Measurements from ENCODE around the gene ELK4. TPM values are rescaled to one million over a fixed set of nuclear protein-coding genes. Genes with fewer than 3 reads are reported as not detected.

ELK4 gene
- total RNA-seq, 1 experiment from 2014 or later, result 31.2 TPM

DNA sequence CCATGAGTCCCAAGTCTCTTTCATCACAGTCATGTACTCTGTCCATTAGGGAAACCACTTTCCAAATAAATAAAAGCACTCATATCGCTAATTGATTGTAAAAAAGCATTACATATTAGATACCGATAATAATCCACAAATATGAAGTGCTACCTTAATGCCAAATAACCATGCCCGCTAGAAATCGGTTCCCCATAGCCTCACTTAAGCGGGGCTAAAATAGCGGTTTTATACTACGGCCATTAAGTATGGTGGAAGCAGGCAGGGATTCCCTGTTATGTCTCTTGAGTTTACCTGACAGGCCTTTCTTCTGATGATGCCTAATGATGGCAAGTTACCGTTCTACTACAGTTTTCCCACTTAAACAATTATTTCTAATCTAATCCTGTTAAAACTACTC lies 3.9 kb downstream of the ELK4 start:
- Histone ChIP-seq H4K91ac (ENCODE audit: insufficient read length, low read depth, low read length) (no peak overlapping the region), H3K27me3 (ENCODE audit: insufficient read depth, low read length) (no peaks in the 10 kb centered on the region)

More for the DNA sequence above, 3.9 kb downstream of the ELK4 start:
- no peak overlapping the region for H3K4me2 ChIP-seq (ENCODE audit: insufficient read depth, insufficient read length, low read length)
- H3K27me3 Mint-ChIP-seq (ENCODE audit: low read depth), result peaks cover 3% of the 10 kb centered on the region; the same call in 1 of the 2 replicates
- peaks cover 8% of the 10 kb centered on the region for H3K23me2 ChIP-seq (ENCODE audit: insufficient read length, low read depth, low read length, poor library complexity, severe bottlenecking)
- no peak overlapping the region for H2BK20ac ChIP-seq (ENCODE audit: low read depth, low read length, poor library complexity, severe bottlenecking)
- peaks cover 22% of the 10 kb centered on the region; the same call in 1 of the 2 replicates for H3K79me2 ChIP-seq (ENCODE audit: insufficient read depth, low read length)
- H2BK12ac ChIP-seq (ENCODE audit: insufficient read length, low read depth, low read length), result no peak overlapping the region
- H4K5ac ChIP-seq (ENCODE audit: insufficient read length, low read depth, low read length), result no peak overlapping the region
- no peak overlapping the region for H3K9ac ChIP-seq (ENCODE audit: extremely low read depth, insufficient read length, low read length)
- H3K14ac ChIP-seq (ENCODE audit: insufficient read depth, low read length), result no peak overlapping the region
- H4K8ac ChIP-seq (replicated peaks; ENCODE audit: insufficient read length, low read depth, low read length), result no peak overlapping the region
- H3K56ac ChIP-seq (ENCODE audit: insufficient read length, low read depth, low read length), result no peak overlapping the region
- no CpG with 5 or more reads among the region's 8 CpGs for WGBS (ENCODE audit: extremely low coverage, insufficient read length, low lambda C conversion rate)
- H3K4ac ChIP-seq (ENCODE audit: low read depth, low read length), result no peak overlapping the region
- no peak overlapping the region; a peak in 1 of 7 replicates for H3K27ac Mint-ChIP-seq
- H3K9me3 ChIP-seq (ENCODE audit: control insufficient read depth, low read depth, low read length), result no peaks in the 10 kb centered on the region
- no peak overlapping the region for H3K27ac ChIP-seq (ENCODE audit: insufficient read length, low read depth, low read length)
- no peak overlapping the region for H3K18ac ChIP-seq (ENCODE audit: insufficient read length, low read depth, low read length)
- H3K79me1 ChIP-seq (ENCODE audit: insufficient read depth, low read depth, low read length, poor library complexity, severe bottlenecking), result peaks cover 7% of the 10 kb centered on the region
- peaks cover 5 to 23% (median 19%) of the 10 kb centered on the region in 3 experiments for H3K36me3 Mint-ChIP-seq (ENCODE audit: insufficient read depth in 1 of 3, low read depth in 3 of 3)
- H3K4me3 Mint-ChIP-seq, result no peak overlapping the region; a peak in 1 of 5 replicates
- H3K4me1 Mint-ChIP-seq, result peaks cover 18 to 29% of the 10 kb centered on the region in 2 experiments
- no peak overlapping the region for H2BK15ac ChIP-seq (ENCODE audit: low read depth, low read length)
- no peak overlapping the region for H2AFZ ChIP-seq (ENCODE audit: low read length)
- no peak overlapping the region for H3K23ac ChIP-seq (ENCODE audit: insufficient read length, low read depth, low read length)
- no peak overlapping the region for H3T11ph ChIP-seq (ENCODE audit: low read length)
- H3K4me1 ChIP-seq (ENCODE audit: insufficient read depth, low read length), result no peaks in the 10 kb centered on the region
- no peak for DNase-seq
- H2BK120ac ChIP-seq (ENCODE audit: low read depth, low read length, poor library complexity, severe bottlenecking), result no peak overlapping the region
- no peaks in the 10 kb centered on the region; a peak in 1 of 5 replicates for H3K9me3 Mint-ChIP-seq
- TF ChIP-seq, protein P1, sequence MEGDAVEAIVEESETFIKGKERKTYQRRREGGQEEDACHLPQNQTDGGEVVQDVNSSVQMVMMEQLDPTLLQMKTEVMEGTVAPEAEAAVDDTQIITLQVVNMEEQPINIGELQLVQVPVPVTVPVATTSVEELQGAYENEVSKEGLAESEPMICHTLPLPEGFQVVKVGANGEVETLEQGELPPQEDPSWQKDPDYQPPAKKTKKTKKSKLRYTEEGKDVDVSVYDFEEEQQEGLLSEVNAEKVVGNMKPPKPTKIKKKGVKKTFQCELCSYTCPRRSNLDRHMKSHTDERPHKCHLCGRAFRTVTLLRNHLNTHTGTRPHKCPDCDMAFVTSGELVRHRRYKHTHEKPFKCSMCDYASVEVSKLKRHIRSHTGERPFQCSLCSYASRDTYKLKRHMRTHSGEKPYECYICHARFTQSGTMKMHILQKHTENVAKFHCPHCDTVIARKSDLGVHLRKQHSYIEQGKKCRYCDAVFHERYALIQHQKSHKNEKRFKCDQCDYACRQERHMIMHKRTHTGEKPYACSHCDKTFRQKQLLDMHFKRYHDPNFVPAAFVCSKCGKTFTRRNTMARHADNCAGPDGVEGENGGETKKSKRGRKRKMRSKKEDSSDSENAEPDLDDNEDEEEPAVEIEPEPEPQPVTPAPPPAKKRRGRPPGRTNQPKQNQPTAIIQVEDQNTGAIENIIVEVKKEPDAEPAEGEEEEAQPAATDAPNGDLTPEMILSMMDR (conservative IDR thresholded peaks at IDR 0.05), result no peak
- no peak overlapping the region for H2BK5ac ChIP-seq (ENCODE audit: insufficient read length, low read length)
- H2AK5ac ChIP-seq (ENCODE audit: insufficient read length, low read length), result no peak overlapping the region
- H4K20me1 ChIP-seq (ENCODE audit: control insufficient read depth, insufficient read depth, insufficient read length), result no peaks in the 10 kb centered on the region
